MCF 10A (cell line): ENCODE data around the gene PLEKHG3. TPM values are rescaled to one million over a fixed set of nuclear protein-coding genes. Genes with fewer than 3 reads are reported as not detected.

Experiments
- BruUV-seq: library from RNA; stranded (reverse); fragments of 400-500 nt; replicated peaks from 2 replicates; lab custom pipeline; 2021; lab: Mats Ljungman, UMichigan
- CTCF ChIA-PET: fragments of 300-600 bp; sonication (Branson Sonifier 250); formaldehyde crosslinking; extraction: SDS; loops from one replicate; lab custom pipeline; 2021; ENCODE audit warnings: antibody characterized with exemption, inconsistent platforms; lab: Yijun Ruan, JAX
- POLR2A ChIA-PET: fragments of 300-600, 350-650 bp; sonication (Branson Sonifier 250); formaldehyde crosslinking; extraction: SDS; loops from one replicate; lab custom pipeline; 2020; ENCODE audit warnings: antibody characterized with exemption, inconsistent platforms; lab: Yijun Ruan, JAX
- DNase-seq: peaks from one replicate; pipeline ENCODE4 v3.0.0-alpha.2; 2018; ENCODE audit not compliant: unreplicated experiment
- H3K27ac Mint-ChIP-seq: one replicate; pipeline ENCODE4 v1.8.0; 2022; ENCODE audit warnings: mild to moderate bottlenecking, low read depth, mixed read lengths; ENCODE audit not compliant: unreplicated experiment
- H3K27me3 Mint-ChIP-seq: one replicate; pipeline ENCODE4 v1.8.0; 2022; ENCODE audit warnings: mixed read lengths; ENCODE audit not compliant: insufficient read depth, unreplicated experiment
- H3K36me3 Mint-ChIP-seq: one replicate; pipeline ENCODE4 v1.8.0; 2022; ENCODE audit warnings: mild to moderate bottlenecking, moderate library complexity, mixed read lengths; ENCODE audit not compliant: insufficient read depth, unreplicated experiment
- H3K4me1 Mint-ChIP-seq: one replicate; pipeline ENCODE4 v1.8.0; 2022; ENCODE audit warnings: mixed read lengths; ENCODE audit not compliant: insufficient read depth, unreplicated experiment
- H3K4me3 Mint-ChIP-seq: one replicate; pipeline ENCODE4 v1.8.0; 2022; ENCODE audit warnings: mild to moderate bottlenecking, moderate library complexity, mixed read lengths; ENCODE audit not compliant: unreplicated experiment
- H3K9me3 Mint-ChIP-seq: one replicate; pipeline ENCODE4 v1.8.0; 2022; ENCODE audit warnings: mixed read lengths; ENCODE audit not compliant: unreplicated experiment
- CTCF ChIP-seq: fragments of 200-600 bp; IDR thresholded peaks from one replicate; pipeline ENCODE4 v1.8.0; 2022; ENCODE audit warnings: antibody characterized with exemption, mild to moderate bottlenecking; ENCODE audit not compliant: unreplicated experiment
- intact Hi-C: fragments of 100-400 bp; cut with micrococcal nuclease; formaldehyde crosslinking; loops from 2 replicates; pipeline ENCODE4 v1.14.1; 2022
- total RNA-seq: library from RNA; stranded (reverse); gene quantifications from 2 replicates; pipeline ENCODE4 v1.2.3, GENCODE V29; 2022

Gene PLEKHG3
- total RNA-seq, 1 experiment from 2014 or later, result 72.8 TPM

- POLR2A ChIA-PET, result interaction anchor here (1.4 kb wide), 1 partner anchor 9 kb away, joined by 4 read pairs; no protein-coding TSS in a partner anchor
- no peak for TF ChIP-seq CTCF
- Mint-ChIP-seq H3K27ac (no peak overlapping the region), H3K4me3 (no peak overlapping the region), H3K27me3 (no peaks in the 10 kb centered on the region), H3K9me3 (no peaks in the 10 kb centered on the region), H3K36me3 (no peaks in the 10 kb centered on the region), H3K4me1 (peaks cover 3% of the 10 kb centered on the region)
- no TSS peak for BruUV-seq
- CTCF ChIA-PET, result interaction anchor here (0.5 to 4.1 kb wide), 4 partner anchors 45 to 133 kb away, joined by 3 to 18 read pairs (median 4); no protein-coding TSS in a partner anchor
- intact Hi-C loops, result no loop called here
- no peak for DNase-seq
Measured at GRCh38 chr14:64778104-64778754, 74.0 kb downstream of the PLEKHG3 start.

- DNase-seq, result no peak
- ChIA-PET CTCF (interaction anchor here (0.5 to 4.1 kb wide), 6 partner anchors 14 to 164 kb away, joined by 3 to 18 read pairs (median 4); no protein-coding TSS in a partner anchor), POLR2A (interaction anchor here (0.6 kb wide), 1 partner anchor 275 kb away, joined by 3 read pairs; no protein-coding TSS in a partner anchor)
- no peak overlapping the region for H3K4me3 Mint-ChIP-seq
- no peaks in the 10 kb centered on the region for H3K27me3 Mint-ChIP-seq
- H3K9me3 Mint-ChIP-seq, result no peaks in the 10 kb centered on the region
- intact Hi-C loops, result no loop called here
- H3K36me3 Mint-ChIP-seq, result no peaks in the 10 kb centered on the region
- H3K27ac Mint-ChIP-seq, result no peak overlapping the region
- H3K4me1 Mint-ChIP-seq, result no peaks in the 10 kb centered on the region
- TF ChIP-seq CTCF, result no peak
- BruUV-seq, result no TSS peak
Measured at GRCh38 chr14:64779472-64779871, 75.2 kb downstream of the PLEKHG3 start.

GRCh38 chr14:64782196-64782595 is 78.0 kb downstream of the PLEKHG3 start:
- Mint-ChIP-seq H3K4me3 (no peak overlapping the region), H3K36me3 (no peaks in the 10 kb centered on the region), H3K9me3 (no peaks in the 10 kb centered on the region), H3K4me1 (peaks cover 7% of the 10 kb centered on the region), H3K27me3 (no peaks in the 10 kb centered on the region), H3K27ac (no peak overlapping the region)
- intact Hi-C loops, result no loop called here
- ChIA-PET CTCF (interaction anchor here (0.6 to 1.5 kb wide), 3 partner anchors 12 to 110 kb away, joined by 3 to 4 read pairs (median 4); no protein-coding TSS in a partner anchor), POLR2A (interaction anchor here (0.6 to 1.7 kb wide), 2 partner anchors 9 to 16 kb away, joined by 3 to 8 read pairs; no protein-coding TSS in a partner anchor)
- no peak for TF ChIP-seq CTCF
- no TSS peak for BruUV-seq
- no peak for DNase-seq

GRCh38 chr14:64784006-64784405 is 79.8 kb downstream of the PLEKHG3 start:
- no peak for DNase-seq
- ChIA-PET POLR2A (no interaction called here), CTCF (interaction anchor here (0.9 to 1.2 kb wide), 5 partner anchors 15 to 56 kb away, joined by 3 to 5 read pairs (median 3); no protein-coding TSS in a partner anchor)
- peaks cover 17% of the 10 kb centered on the region for H3K4me1 Mint-ChIP-seq
- H3K9me3 Mint-ChIP-seq, result no peaks in the 10 kb centered on the region
- no peaks in the 10 kb centered on the region for H3K27me3 Mint-ChIP-seq
- BruUV-seq, result no TSS peak
- H3K4me3 Mint-ChIP-seq, result no peak overlapping the region
- H3K36me3 Mint-ChIP-seq, result no peaks in the 10 kb centered on the region
- no peak overlapping the region for H3K27ac Mint-ChIP-seq
- intact Hi-C loops, result no loop called here
- TF ChIP-seq CTCF, result no peak
